Measurements from ENCODE around the gene DRC3.

DRC3 gene

DNA sequence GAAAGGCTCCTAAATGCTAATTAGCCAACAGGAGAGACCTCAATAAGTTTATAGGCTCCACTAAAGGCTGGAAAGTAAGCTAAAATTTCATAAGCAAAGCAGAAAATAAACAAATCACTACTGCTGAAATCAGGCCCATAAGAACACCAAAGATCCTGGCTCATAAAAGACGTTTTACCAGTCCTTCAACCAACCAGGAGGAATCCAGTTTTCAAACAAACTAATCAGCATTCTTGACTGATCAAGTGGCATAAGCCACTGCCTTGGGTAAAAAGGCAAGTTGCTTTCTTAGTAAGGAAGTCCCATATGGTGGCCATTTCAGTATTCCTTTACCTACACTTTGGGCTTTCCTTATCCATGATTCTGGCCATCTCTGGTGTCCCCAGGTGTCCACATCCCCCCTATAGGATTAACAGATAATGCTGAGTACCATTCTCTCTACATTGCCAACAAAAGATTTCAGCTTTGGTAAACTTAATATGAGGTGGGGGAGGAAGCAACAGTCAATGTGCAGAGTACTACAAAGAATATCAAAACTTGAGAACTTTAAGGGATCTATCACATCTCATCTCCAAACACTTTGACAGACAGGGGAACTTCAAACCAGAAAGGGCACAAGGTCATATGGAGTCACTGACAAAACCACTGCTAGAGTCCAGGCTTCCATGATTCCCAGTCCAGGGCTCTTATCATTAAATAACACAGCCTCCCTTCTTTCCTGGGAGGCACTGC lies 1.8 kb upstream of the DRC3 start:
- DNase-seq: no peak

DNA sequence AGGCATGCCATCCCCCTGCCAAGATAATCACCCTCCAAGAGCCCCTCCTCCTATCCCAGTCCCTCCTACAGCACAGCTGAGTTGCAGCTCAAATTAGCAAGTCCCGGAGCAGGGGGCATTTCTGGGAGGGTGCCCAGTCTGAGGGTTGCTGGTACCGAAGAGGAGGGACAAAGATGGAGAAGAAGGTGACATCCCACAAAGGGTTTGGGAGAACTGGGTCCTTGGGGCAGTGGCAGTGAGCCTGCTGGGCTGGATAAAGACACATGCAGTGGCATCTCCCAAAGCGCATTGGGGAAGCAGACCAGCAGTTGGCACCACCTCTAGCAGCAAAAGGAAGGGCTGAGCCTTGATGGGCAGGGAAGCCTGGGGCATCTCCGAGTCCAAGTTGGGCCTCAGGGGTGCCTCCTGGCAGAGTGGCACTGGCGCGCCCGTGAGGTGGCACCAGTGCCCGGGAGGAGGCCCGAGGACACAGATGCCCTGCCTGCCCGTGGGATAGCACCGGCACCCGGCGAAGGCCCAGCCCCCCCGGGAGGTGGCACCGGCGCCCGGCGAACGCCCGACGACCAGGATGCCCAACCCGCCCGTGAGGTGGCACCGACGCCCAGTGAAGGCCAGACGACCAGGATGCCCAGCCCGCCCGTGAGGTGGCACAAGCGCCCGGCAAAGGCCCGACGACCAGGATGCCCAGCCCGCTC lies 1.1 kb upstream of the DRC3 start:
- DNase-seq: no peak

DNA sequence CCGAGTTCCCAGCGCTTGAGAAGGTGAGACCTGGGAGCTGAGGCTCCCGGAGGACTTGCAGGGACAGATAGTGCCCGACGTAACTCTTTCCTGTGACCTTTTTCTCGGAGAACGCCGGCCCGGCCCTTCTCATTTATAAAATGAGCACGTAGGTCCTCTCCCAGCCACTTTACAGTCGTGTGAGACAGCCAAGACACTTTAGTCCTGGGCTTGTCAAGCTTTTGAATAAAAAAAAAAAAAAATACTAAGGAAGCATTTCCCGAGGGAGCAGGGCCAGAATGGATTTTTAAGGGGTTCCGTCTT lies 241 bp downstream of the DRC3 start:
- no peak for DNase-seq

DNA sequence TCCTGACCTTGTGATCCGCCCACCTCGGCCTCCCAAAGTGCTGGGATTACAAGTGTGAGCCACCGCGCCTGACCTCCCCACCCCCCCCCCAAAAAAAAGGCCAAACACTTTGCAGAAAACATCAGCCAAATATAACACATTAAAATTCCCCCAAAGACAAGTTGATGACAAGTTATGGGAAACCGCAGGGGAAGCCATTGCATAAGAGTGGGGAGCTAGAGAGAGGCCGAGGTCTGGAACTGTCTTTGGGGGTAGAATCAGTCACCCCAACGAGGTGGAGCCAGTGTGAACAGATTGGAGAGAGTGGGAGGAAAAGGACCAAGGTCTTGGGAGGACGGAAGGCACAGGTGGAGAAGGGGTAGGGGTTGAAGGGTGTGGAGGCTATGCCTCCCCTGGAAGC lies 2.8 kb downstream of the DRC3 start:
- DNase-seq: no peak

DNA sequence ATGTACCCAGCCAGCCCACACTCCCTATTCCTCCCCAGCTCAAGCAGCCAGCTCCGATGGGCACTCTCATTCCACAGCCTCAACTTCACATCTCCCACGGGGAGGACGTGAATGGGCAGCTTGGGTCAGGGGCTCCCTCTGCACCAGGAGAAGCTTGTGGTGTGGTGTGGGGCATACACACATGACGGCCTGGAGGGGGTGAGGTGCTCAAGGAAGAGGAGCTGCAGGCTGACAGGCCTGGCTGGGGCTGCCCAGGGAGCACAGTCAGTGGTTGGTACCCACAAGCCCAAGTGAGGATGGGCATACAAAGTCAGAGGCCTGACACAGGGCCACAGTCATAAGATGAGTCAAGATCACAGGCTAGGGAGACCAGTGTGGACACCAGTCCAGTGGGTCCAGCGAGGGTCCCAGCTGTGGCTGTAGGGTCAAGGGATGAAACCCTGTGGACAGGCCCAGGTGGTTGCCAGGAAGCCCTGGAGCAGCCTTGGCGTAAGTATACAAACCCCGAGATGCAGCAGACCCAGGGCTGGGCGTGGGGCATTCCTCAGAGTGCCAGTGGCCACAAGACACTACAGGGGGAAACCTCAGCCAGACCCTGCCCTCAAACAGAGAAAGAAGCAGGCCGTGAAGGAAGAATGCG lies 4.4 kb downstream of the DRC3 start:
- no peak for DNase-seq

DNA sequence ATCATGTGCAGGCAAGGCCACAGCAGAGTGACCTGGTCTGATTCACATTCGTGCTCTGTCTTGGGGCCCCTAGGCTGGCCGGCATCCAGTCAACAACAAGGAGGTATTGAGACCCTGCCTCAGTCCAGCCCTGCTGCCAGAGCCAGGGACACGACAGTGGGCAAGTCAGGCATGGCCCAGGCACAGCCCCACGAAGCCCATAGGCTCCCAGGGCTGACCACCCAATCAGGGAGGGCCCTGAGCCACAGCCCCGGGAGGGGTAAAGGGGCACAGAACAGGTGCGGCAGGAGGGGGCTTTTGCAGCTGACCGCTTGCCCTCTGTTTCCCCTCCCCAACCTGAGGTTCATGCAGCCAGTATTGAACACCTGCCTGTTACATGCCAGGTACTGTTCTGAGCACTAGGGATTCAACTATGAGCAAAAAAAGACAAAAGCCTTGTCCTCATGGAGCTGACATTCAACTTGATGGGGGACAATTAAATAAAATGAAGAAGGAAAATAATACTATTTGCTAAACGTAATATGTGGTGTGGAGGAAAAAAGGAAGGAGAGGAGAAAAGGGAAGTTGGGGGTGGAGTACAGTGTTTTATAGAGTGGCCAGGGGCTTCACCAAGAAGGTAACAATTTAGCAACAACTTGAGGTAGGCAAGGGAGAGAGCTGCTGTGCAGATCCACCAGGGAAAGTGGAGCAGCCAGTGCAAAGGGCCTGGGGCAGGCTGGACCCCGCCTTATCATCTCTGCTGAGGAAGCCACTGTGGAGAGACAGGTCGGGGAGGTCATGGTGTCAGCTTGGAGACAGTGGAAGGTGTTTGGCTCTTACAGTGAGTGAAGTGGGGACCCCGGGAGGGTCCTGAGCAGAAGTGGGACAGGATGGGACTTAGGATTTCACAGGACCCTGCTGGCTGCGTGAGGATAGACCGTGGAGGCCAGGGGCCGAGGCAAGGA lies 6.1 kb downstream of the DRC3 start:
- DNase-seq: no peak

DNA sequence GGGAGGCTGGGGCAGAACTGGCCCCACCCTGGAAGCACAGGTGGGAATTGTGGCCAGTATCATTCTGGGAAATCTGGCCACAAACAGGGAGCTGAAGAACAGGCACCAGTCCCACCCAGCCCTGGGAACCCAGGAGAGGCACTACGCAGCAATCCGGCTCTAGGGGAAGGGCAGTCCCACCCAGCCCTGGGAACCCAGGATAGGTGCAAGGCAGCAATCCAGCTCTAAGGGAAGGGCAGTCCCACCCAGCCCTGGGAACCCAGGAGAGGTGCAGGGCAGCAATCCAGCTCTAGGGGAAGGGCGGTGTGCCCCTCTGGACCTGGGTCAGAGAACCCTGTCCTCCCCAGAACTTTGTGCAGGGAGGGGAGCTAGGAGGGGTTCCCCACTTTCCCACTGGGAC lies 7.1 kb downstream of the DRC3 start:
- DNase-seq: no peak

DNA sequence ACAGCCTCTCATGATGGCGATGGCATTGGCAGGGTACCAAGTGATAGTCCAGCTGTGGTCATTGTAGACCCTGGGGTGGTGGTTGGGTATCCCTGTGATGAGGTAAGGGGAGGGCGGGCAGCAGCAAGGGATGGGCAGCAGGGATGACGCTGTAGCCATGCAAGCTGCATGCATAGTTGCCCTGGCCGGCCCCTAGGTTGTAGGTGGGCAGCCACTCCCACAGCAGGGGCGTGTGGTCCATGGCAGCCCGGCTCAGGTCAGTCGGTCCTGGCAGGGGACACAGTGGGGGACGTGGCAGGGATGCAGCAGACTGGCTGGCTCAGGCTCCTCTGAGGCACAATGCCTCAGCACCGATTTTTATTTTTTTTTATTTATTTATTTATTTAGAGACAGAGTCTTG lies 8.7 kb downstream of the DRC3 start:
- DNase-seq: no peak

DNA sequence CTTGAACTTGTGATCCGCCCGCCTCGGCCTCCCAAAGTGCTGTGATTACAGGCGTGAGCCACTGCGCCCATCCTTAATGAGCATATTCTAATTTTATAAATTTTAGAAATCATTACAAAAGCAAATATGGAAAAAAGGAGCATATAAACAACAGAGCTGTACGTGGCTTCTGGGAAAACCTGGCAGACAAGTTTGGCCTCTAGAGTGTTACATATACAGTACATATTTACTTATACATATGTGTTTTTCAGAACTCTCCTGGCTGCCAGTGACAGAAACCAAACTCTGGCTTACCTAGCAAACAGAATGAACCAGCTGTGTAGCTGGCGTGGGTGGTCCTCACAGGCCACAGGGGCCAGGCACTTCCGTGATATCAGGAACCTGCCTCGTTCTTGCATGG lies 10.1 kb downstream of the DRC3 start:
- DNase-seq: no peak

DNA sequence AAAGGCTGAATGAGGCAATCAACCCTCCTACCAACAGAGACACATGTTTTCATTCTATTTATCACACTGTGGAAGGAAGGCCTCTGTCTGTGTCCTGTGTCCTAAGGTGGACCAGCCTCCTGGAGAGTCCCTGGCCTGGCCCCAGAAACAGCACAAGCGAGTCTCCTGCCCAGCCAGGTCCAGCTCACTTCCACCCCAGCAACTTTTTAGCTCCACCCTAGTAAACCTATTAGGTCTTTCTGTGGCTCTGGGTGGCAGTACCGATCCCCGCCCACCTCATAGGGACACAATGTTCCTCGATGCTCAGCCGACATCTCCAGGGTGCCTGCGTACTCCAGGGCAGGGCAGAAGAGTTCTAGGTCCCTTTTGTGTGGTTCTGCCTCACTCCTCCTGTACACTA lies 10.7 kb downstream of the DRC3 start:
- DNase-seq: no peak

DNA sequence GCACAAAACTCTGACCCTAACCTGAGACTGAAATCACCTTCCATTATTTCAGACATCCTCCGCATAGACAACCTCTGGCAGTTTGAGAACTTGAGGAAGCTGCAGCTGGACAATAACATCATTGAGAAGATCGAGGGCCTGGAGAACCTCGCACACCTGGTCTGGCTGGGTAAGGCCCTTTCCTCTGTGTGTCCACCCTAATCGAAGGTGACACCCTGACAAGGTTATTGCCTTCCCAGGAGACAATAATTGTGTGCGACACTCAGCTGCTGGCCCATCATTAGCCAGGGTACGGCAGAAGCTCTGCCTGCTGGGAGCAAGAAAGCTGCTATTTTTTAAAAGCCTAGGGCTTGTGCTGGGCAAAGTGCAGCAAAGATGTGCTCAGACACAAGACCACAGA lies 11.1 kb downstream of the DRC3 start:
- DNase-seq: no peak

DNA sequence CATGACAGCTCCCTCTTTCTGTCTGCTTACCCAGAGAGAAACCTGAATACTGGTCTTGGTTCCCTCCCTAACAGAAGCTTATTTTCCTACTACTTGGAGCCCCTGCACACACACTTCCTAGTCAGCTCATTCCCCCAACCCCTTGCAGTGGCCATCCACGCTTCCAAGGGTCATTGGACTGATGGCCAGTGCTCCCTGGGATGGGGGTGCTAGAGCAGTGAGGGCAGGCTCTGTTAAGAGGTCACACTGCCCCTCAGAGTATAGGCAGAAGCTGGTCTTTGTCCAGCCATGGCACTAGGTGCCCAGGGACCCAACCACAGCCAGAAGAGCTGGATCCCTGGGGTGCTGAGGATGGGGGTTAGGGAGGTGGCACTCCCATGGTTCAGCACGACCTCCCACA lies 12.5 kb downstream of the DRC3 start:
- no peak for DNase-seq

DNA sequence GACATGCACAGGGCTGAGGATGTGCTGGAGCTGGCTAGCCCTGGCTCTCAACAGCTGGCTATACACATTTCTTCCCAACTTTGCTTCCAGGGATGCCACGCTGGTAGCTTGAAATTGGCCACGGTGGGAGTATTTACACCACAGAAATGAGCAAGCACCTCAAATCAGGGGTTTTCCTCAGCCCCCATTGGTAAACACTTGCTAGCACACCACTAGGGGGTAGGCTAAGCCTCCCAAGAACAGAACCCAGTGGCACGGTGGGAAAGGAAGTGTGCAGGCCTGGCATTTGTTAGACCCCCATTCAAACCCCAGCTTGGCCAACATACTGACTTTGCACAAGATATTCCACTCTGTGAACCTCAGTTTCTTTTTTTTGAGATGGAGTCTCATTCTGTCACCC lies 12.9 kb downstream of the DRC3 start:
- DNase-seq: no peak

DNA sequence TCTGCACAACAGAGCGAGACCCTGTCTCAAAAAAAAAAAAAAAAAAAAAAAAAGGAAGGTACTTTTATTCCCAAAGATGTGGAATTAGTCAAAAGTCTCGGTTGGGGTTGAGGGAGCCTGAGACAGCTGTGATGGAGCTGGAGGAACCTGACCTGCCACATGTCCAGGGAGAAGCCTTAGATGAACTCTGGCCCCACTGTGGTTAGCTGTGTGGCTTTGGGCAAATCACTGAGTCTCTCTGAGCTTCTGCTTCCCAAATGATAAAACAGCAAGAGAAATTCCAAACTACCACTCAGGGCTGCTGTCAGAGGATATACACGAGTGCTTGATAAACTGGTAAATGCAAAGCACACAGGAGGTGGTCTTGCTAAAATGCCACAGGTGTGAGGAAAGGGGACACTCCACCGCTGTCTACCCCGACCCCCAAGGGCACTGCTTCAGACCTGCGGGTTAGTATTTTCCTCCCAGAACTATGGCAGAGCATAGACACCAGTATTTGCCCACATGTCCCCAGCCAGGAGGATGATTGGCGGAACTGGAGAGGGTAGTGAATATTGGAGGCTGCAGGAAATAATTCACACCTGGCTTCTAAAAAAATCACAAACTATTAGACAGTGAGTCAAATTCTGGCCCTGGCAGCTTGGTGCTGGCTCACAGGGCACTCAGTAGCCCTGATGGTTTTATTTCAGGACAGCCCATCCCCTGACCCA lies 14.7 kb downstream of the DRC3 start:
- no peak for DNase-seq

DNA sequence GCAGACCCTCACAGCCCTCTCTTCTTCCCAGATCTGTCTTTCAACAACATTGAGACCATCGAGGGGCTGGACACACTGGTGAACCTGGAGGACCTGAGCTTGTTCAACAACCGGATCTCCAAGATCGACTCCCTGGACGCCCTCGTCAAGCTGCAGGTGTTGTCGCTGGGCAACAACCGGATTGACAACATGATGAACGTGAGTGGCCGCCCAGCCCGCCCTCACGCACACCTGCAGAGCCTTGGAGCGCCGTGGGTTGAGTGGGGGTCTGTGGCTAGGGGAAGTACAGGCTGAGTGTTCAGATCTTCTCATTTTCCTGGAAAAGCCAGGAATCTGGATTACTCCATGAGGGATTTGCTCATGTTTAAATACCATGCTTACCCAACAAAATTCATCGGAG lies 15.2 kb downstream of the DRC3 start:
- no peak for DNase-seq

DNA sequence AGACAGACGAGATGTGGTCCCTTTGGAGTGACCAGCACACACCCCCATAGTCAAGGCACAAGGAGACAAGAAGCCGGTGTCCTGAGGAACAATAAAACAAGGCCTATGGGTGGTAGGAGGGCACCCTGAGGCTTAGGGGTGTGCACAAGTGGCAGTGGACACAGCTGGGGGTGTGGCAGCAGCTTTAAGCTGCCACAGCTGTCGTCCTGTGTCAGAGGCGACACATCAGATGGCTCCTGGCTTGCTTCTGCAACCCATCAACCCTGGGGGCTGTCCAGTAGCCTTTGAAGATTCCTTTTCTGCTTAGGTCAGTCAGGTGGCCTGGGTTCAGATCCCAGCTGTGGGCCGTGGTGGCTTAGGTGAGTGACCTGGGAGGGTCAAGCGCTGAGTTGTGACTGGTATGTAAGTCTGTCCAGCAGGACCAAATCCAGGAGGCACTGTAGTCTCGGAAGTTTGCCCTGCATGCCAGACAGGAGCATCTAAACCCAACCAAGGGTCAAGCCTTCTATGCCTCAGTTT lies 15.8 kb downstream of the DRC3 start:
- no peak for DNase-seq

DNA sequence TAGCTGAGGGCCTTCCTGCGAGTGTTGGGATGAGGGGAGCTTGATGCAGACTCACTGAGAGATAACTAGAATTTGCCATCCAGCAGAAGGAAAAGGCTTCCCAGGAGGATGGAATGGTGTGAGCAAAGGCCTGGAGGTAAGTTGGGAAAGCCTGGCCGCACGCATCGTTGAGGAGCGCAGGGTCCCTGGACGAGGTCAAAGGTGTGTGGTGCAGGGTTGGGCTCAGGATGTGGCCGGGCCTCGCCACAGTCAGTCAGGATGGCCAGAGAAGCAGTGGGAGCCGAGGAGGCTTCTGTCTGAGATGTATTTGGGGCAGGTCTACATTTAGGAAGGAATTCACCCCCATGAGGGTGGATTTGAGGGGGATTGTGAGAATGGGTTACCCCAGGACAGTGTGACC lies 16.4 kb downstream of the DRC3 start:
- no peak for DNase-seq

DNA sequence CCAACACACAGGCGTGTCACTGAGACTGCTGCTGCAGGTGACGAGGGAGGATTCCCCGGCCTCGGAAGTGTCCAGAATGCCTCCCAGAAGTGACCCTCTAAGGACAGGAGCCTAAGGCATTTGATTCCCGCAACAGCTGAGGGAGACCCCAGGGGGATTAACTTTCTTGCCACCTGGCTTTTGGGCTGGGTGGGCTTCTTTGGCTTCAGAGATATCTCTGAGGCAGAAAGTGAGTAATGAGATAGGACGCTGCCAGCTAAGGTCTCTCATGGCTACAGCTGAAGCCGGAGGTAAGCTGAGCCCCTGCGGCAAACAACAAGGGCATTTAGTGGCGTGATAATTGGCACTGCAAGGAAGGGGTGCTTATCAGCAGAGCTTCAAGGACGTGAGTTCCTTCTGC lies 17.0 kb downstream of the DRC3 start:
- DNase-seq: no peak

DNA sequence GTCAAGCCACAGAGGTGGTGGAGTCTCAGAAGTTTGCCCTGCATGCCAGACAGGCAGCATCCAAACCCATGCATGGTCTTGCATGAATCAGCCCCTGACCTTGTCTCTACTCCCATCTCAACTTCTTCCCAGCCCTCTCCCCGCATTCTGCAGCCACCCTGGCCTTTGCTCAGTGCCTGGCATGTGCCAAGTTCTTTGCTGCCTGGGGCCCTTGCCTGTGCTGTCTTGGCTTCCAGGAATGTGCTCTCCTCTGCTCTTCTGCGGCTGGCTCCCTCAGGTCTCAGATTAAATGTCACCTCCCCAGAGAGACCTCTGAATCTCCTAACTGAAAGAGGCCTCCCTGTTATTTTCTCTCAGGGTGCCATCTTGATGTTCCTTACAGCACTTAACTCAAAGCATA lies 17.6 kb downstream of the DRC3 start:
- no peak for DNase-seq

DNA sequence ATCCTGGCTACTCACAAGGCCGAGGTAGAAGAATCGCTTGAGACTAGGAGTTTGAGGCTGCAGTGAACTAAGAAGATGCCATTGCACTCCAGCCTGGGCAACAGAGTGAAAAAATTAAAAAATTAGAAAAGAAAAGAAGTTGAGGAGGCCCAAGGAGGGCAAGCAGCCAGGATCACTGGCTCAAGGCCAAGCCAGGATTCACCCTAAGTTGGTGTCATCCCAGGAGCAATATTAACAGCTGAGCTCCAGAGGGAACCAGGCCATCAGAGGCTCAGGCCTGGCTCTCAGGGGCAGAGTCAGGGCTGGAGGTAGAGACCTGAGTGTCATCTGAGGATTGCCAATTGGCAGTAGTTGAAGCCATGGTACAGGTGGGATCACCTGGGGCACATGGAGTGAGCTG lies 20.7 kb downstream of the DRC3 start:
- DNase-seq: no peak

DNA sequence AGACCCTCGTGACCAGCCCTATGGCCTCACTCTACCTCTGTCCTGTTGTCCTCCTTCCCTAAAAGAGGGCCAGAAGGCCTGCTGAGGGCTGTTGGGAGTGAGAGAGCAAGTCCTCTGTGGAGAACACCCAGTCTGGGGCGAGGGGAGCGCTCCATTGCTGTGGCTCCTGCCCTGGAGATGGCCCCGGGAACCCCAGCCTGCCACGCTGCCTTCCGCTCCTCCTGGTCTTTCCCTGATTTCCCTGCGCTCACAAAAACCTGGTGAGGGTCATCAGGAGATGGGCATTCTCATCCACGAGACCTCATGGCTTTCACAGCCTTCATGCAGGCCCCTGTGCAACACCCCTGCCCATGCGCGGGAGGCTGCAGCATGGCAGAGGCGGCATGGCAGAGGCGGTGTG lies 21.2 kb downstream of the DRC3 start:
- DNase-seq: no peak

DNA sequence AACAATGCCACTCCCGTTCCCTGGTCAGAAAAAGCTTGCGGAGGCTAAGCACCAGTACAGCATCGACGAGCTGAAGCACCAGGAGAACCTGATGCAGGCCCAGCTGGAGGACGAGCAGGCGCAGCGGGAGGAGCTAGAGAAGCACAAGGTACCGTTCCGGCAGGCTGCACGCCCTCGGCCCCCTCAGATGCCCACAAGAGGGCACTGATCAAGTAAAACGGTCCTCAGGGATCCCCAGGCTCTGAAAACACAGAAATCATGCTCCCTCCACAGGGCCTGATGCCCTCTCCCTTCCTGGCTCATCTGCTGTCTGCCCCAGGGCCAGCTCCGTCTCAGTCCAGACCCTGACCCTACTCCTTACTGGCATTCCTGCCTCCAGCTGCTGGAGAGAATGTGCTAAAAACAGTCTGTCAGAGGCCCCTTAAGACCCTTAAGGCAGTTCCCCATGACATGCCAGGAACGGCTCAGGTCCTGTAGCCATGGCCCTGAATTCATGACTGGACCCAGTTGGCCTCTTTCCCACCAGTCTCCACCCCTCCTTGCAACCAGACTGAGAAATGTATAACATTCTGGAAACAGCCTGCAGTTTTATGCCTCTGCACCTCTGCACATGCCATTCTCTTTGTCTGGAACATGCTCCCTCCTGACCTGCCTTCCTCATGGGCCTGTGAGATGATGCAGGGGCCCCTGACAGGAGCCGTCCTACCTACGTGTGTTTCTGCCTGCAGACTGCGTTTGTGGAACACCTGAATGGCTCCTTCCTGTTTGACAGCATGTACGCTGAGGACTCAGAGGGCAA lies 21.8 kb downstream of the DRC3 start:
- peak; percentile 55 for DNase-seq

All from 8988T (cell line).